ENCODE measurements around the gene ATAD3C. TPM values are rescaled to one million over a fixed set of nuclear protein-coding genes. Genes with fewer than 3 reads are reported as not detected.

ATAD3C gene
- polyA plus RNA-seq, 3 donors: not detected

GRCh38 chr1:1430992-1431844 lies 18.3 kb upstream of the ATAD3C start:
- no peak overlapping the region for H3K9ac ChIP-seq (ENCODE audit: insufficient read depth, low read length, poor library complexity, severe bottlenecking)
- Mint-ChIP-seq H3K4me3 (no peak overlapping the region), H3K36me3 (peaks cover under 1 to 2% of the 10 kb centered on the region in 2 donors), H3K4me1 (peaks cover 8% of the 10 kb centered on the region), H3K27me3 (ENCODE audit: low read depth in 3 of 3) (peaks cover 45 to 93% (median 64%) of the 10 kb centered on the region in 3 donors), H3K27ac (no peak overlapping the region), H3K9me3 (peaks cover 0 to 6% (median 0%) of the 10 kb centered on the region in 7 donors)
- no peaks in the 10 kb centered on the region for H3K36me3 ChIP-seq (replicated peaks in 1 of 2; ENCODE audit: control insufficient read depth in 1 of 2, insufficient read depth in 2 of 2, low read length in 2 of 2)
- no peak overlapping the region for H3K4me2 ChIP-seq (replicated peaks; ENCODE audit: extremely low read depth, low read length, poor library complexity, severe bottlenecking)
- no peaks in the 10 kb centered on the region for H4K20me1 ChIP-seq (ENCODE audit: insufficient read depth, low read length)
- WGBS (ENCODE audit: insufficient coverage): 66% methylated on average over 7 of the region's 18 CpGs
- no peak overlapping the region for H3K4me3 ChIP-seq (replicated peaks in 1 of 3; ENCODE audit: low read depth in 2 of 3, low read length in 3 of 3)
- H3K27ac ChIP-seq (ENCODE audit: low read depth in 1 of 2, low read length in 2 of 2): no peak overlapping the region
- TF ChIP-seq CTCF (IDR thresholded peaks at IDR 0.05): no peak
- peaks cover 16 to 68% of the 10 kb centered on the region in 2 donors for H3K27me3 ChIP-seq (ENCODE audit: control insufficient read depth in 2 of 2, insufficient read depth in 2 of 2, low read length in 2 of 2)
- intact Hi-C loops (cut with micrococcal nuclease): no loop called here
- peaks cover 7 to 15% of the 10 kb centered on the region in 2 donors for H3K4me1 ChIP-seq (ENCODE audit: control insufficient read depth in 1 of 2, insufficient read depth in 2 of 2, low read length in 2 of 2)
- no peak overlapping the region for H2AFZ ChIP-seq (ENCODE audit: insufficient read depth, low read depth, low read length, poor library complexity, severe bottlenecking)
- no peak for DNase-seq
- no peaks in the 10 kb centered on the region for H3K79me2 ChIP-seq (ENCODE audit: insufficient read depth, low read length)
- H3K9me3 ChIP-seq (replicated peaks in 1 of 2; ENCODE audit: control insufficient read depth in 1 of 2, insufficient read depth in 1 of 2, low read length in 2 of 2): peaks cover 0 to 6% of the 10 kb centered on the region in 2 donors

- peaks cover 0 to 6% of the 10 kb centered on the region in 2 donors for H3K9me3 ChIP-seq (replicated peaks in 1 of 2; ENCODE audit: control insufficient read depth in 1 of 2, insufficient read depth in 1 of 2, low read length in 2 of 2)
- no peaks in the 10 kb centered on the region for H4K20me1 ChIP-seq (ENCODE audit: insufficient read depth, low read length)
- H2AFZ ChIP-seq (ENCODE audit: insufficient read depth, low read depth, low read length, poor library complexity, severe bottlenecking): no peak overlapping the region
- no peaks in the 10 kb centered on the region for H3K79me2 ChIP-seq (ENCODE audit: insufficient read depth, low read length)
- no peak overlapping the region for H3K27ac ChIP-seq (ENCODE audit: low read depth in 1 of 2, low read length in 2 of 2)
- TF ChIP-seq CTCF (IDR thresholded peaks at IDR 0.05): no peak
- H3K4me2 ChIP-seq (replicated peaks; ENCODE audit: extremely low read depth, low read length, poor library complexity, severe bottlenecking): no peak overlapping the region
- intact Hi-C loops (cut with micrococcal nuclease): no loop called here
- H3K36me3 ChIP-seq (replicated peaks in 1 of 2; ENCODE audit: control insufficient read depth in 1 of 2, insufficient read depth in 2 of 2, low read length in 2 of 2): no peaks in the 10 kb centered on the region
- H3K9me3 Mint-ChIP-seq: peaks cover 0 to 9% (median 0%) of the 10 kb centered on the region in 7 donors
- no peak overlapping the region for H3K4me3 Mint-ChIP-seq
- H3K36me3 Mint-ChIP-seq: peaks cover 1 to 2% of the 10 kb centered on the region in 2 donors
- peaks cover 8 to 18% of the 10 kb centered on the region in 2 donors for H3K4me1 ChIP-seq (ENCODE audit: control insufficient read depth in 1 of 2, insufficient read depth in 2 of 2, low read length in 2 of 2)
- H3K27ac Mint-ChIP-seq: no peak overlapping the region
- H3K4me1 Mint-ChIP-seq: peaks cover 12% of the 10 kb centered on the region
- DNase-seq: no peak
- WGBS (ENCODE audit: insufficient coverage): no CpG with 5 or more reads among the region's 5 CpGs
- peaks cover 47 to 93% (median 66%) of the 10 kb centered on the region in 3 donors for H3K27me3 Mint-ChIP-seq (ENCODE audit: low read depth in 3 of 3)
- H3K9ac ChIP-seq (ENCODE audit: insufficient read depth, low read length, poor library complexity, severe bottlenecking): no peak overlapping the region
- peaks cover 19 to 68% of the 10 kb centered on the region in 2 donors for H3K27me3 ChIP-seq (ENCODE audit: control insufficient read depth in 2 of 2, insufficient read depth in 2 of 2, low read length in 2 of 2)
- H3K4me3 ChIP-seq (replicated peaks in 1 of 3; ENCODE audit: low read depth in 2 of 3, low read length in 3 of 3): no peak overlapping the region
Observed at GRCh38 chr1:1431845-1432273, 17.6 kb upstream of the ATAD3C start.
